GM23338 (cell line): Measurements from ENCODE around the gene UBQLN4. TPM values are rescaled to one million over a fixed set of nuclear protein-coding genes. Genes with fewer than 3 reads are reported as not detected.

Source experiments
- ATAC-seq: fragments of 200-7000 bp; cut with Tn5 transposase; 3 replicates; pipeline ENCODE4 v1.9.1; 2020
- DNase-seq: peaks from one replicate; pipeline ENCODE4 v3.0.0-alpha.2; 2015; ENCODE audit warnings: low spot score
- H2AFZ ChIP-seq: fragments of 200-600 bp; sonication (generic); 2 replicates; pipeline ENCODE4 v1.8.0; 2016; ENCODE audit warnings: antibody characterized with exemption, mild to moderate bottlenecking, moderate library complexity
- H3F3A ChIP-seq: fragments of 200-600 bp; sonication (generic); replicated peaks from 2 replicates; pipeline ENCODE4 v1.8.0; 2017; ENCODE audit warnings: antibody characterized with exemption, mixed run types, low read depth
- H3K27ac ChIP-seq: fragments of 200-600 bp; sonication (generic); 2 replicates; pipeline ENCODE4 v1.6.1; 2016; ENCODE audit warnings: low read depth
- H3K27me3 ChIP-seq: fragments of 200-600 bp; sonication (generic); 2 replicates; pipeline ENCODE4 v1.8.0; 2016; ENCODE audit warnings: mild to moderate bottlenecking, mixed run types, moderate library complexity; ENCODE audit not compliant: insufficient read depth
- H3K36me3 ChIP-seq: fragments of 200-600 bp; sonication (generic); 2 replicates; pipeline ENCODE4 v1.8.0; 2016; ENCODE audit warnings: mild to moderate bottlenecking; ENCODE audit not compliant: insufficient read depth
- H3K4me1 ChIP-seq: fragments of 200-600 bp; sonication (generic); 2 replicates; pipeline ENCODE4 v1.8.0; 2016; ENCODE audit warnings: mild to moderate bottlenecking, moderate library complexity; ENCODE audit not compliant: insufficient read depth
- H3K4me2 ChIP-seq: fragments of 200-600 bp; sonication (generic); 2 replicates; pipeline ENCODE4 v1.7.1; 2017; ENCODE audit warnings: mixed run types
- H3K4me3 ChIP-seq: fragments of 200-600 bp; sonication (generic); 2 replicates; pipeline ENCODE4 v1.6.1; 2016; ENCODE audit warnings: mixed run types
- H3K79me2 ChIP-seq: fragments of 200-600 bp; sonication (generic); replicated peaks from 2 replicates; pipeline ENCODE4 v1.8.0; 2017; ENCODE audit warnings: mild to moderate bottlenecking; ENCODE audit not compliant: insufficient read depth
- H3K9me2 ChIP-seq: fragments of 200-600 bp; sonication (generic); 2 replicates; pipeline ENCODE4 v1.8.0; 2017; ENCODE audit not compliant: insufficient read depth
- H4K20me1 ChIP-seq: fragments of 200-600 bp; sonication (generic); replicated peaks from 2 replicates; pipeline ENCODE4 v1.8.0; 2017; ENCODE audit warnings: mild to moderate bottlenecking; ENCODE audit not compliant: insufficient read depth
- H3K27ac Mint-ChIP-seq: 2 replicates; pipeline ENCODE4 v1.8.0; 2020; ENCODE audit warnings: inconsistent platforms, mild to moderate bottlenecking, moderate library complexity, mixed read lengths
- H3K27me3 Mint-ChIP-seq: 3 replicates; pipeline ENCODE4 v1.8.0; 2022; ENCODE audit warnings: low read depth, mild to moderate bottlenecking, moderate library complexity, mixed read lengths, inconsistent platforms; ENCODE audit not compliant: insufficient read depth, poor library complexity
- H3K36me3 Mint-ChIP-seq: 3 replicates; pipeline ENCODE4 v1.8.0; 2021; ENCODE audit warnings: low read depth, mild to moderate bottlenecking, inconsistent platforms, moderate library complexity, mixed read lengths
- H3K4me1 Mint-ChIP-seq: 3 replicates; pipeline ENCODE4 v1.8.0; 2020; ENCODE audit warnings: mild to moderate bottlenecking, inconsistent platforms, mixed read lengths
- H3K4me3 Mint-ChIP-seq: 3 replicates; pipeline ENCODE4 v1.8.0; 2021; ENCODE audit warnings: moderate library complexity, mild to moderate bottlenecking, inconsistent platforms, mixed read lengths
- H3K9me3 Mint-ChIP-seq: 3 replicates; pipeline ENCODE4 v1.8.0; 2020; ENCODE audit warnings: moderate library complexity, mild to moderate bottlenecking, inconsistent platforms, mixed read lengths
- CREB1 ChIP-seq: fragments of 250-450 bp; sonication (Bioruptor Pico); IDR thresholded peaks from 2 replicates; pipeline ENCODE4 v1.5.0; 2020; ENCODE audit warnings: low read depth, mild to moderate bottlenecking, moderate library complexity
- EZH2 ChIP-seq: fragments of 200-600 bp; sonication (generic); IDR thresholded peaks from one replicate; pipeline ENCODE4 v1.8.0; 2017; ENCODE audit warnings: antibody characterized with exemption, mild to moderate bottlenecking, low read depth; ENCODE audit not compliant: unreplicated experiment
- EZH2phosphoT487 ChIP-seq: fragments of 200-600 bp; sonication (generic); IDR thresholded peaks from one replicate; pipeline ENCODE4 v1.8.1; 2018; ENCODE audit warnings: antibody characterized with exemption; ENCODE audit not compliant: unreplicated experiment
- JUNB ChIP-seq: IDR thresholded peaks from one replicate; pipeline ENCODE4 v1.6.1; 2016; ENCODE audit warnings: antibody characterized with exemption; ENCODE audit not compliant: unreplicated experiment
- NANOG ChIP-seq: IDR thresholded peaks from 2 replicates; pipeline ENCODE4 v1.6.1; 2016; ENCODE audit warnings: antibody characterized with exemption, borderline replicate concordance
- POLR2AphosphoS5 ChIP-seq: IDR thresholded peaks from 2 replicates; pipeline ENCODE4 v1.6.1; 2016; ENCODE audit warnings: antibody characterized with exemption, low read depth
- STAT1 ChIP-seq: IDR thresholded peaks from one replicate; pipeline ENCODE4 v1.6.1; 2016; ENCODE audit warnings: antibody characterized with exemption; ENCODE audit not compliant: unreplicated experiment
- ZNF114 ChIP-seq: fragments of 250-450 bp; sonication (Bioruptor Pico); IDR thresholded peaks from 2 replicates; pipeline ENCODE4 v1.5.0; 2020; ENCODE audit warnings: mild to moderate bottlenecking, moderate library complexity
- ZNF331 ChIP-seq: fragments of 250-450 bp; sonication (Bioruptor Pico); IDR thresholded peaks from 2 replicates; pipeline ENCODE4 v1.5.0; 2020; ENCODE audit warnings: low read depth, mild to moderate bottlenecking, moderate library complexity
- polyA plus RNA-seq: library from polyadenylated mRNA; unstranded; fragments of >200 nt; fragmentation: Nextera tagmentation; extraction: Ambion mirVana; gene quantifications from 2 replicates; pipeline ENCODE4 v1.2.1, GENCODE V29; 2016
- total RNA-seq: library from RNA; depleted of rRNA; stranded (reverse); fragments of >200 nt; shearing (Covaris generic); gene quantifications from 2 replicates; pipeline ENCODE4 v1.2.3, GENCODE V29; 2014
- TF ChIP-seq, protein P1 (sequence below): IDR thresholded peaks from one replicate; pipeline ENCODE4 v1.6.1; 2018; ENCODE audit warnings: antibody characterized with exemption; ENCODE audit not compliant: unreplicated experiment
- TF ChIP-seq, protein P2 (sequence below): fragments of 250-450 bp; sonication (Bioruptor Pico); IDR thresholded peaks from 2 replicates; pipeline ENCODE4 v1.5.0; 2020; ENCODE audit warnings: mild to moderate bottlenecking, moderate library complexity
- TF ChIP-seq, protein P3 (sequence below): IDR thresholded peaks from 2 replicates; pipeline ENCODE4 v1.6.1; 2016; ENCODE audit warnings: antibody characterized with exemption
- TF ChIP-seq, protein P4 (sequence below), 2 experiments: fragments of 200-600 bp in 1 of 2; sonication (generic) in 1 of 2; conservative IDR thresholded peaks; 2 replicates each; pipeline versions ENCODE4 v1.5.1 to v1.6.1; 2016 to 2017; ENCODE audit warnings: antibody characterized with exemption in 2 of 2, low read depth in 2 of 2, mild to moderate bottlenecking in 2 of 2, moderate library complexity in 1 of 2

UBQLN4 gene
- total and polyA plus RNA-seq, 2 experiments from 2014 or later = 10.0 to 30.5 TPM

DNA sequence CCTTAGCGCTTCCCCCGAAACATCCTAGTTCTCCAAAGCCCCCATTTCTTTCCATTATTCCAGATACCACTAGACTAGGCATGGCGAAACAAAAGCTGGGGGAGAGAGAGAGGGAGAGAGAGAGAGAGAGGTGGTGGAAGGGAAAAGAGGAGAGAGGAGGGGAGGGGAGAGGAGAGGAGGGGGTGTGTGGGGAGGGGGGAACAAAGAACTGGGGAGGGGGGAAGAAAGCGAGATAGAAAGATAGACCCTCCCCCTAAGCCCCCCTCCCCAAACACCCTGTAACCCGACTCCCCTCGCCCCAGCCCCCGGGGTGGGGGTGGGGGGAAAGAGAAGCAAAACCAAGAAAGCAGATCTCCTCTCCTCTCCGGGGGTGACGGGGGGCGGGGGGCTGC, 28.3 kb upstream of the UBQLN4 start:
- H3K36me3 ChIP-seq = no peaks in the 10 kb centered on the region; the same call in 1 of the 2 replicates
- ATAC-seq = no peak
- Mint-ChIP-seq H3K36me3 (peaks cover 28% of the 10 kb centered on the region), H3K27me3 (peaks cover 24% of the 10 kb centered on the region), H3K4me1 (peaks cover 63% of the 10 kb centered on the region), H3K4me3 (peak overlapping the region; percentile 90), H3K9me3 (peaks cover 3% of the 10 kb centered on the region; the same call in 1 of the 3 replicates), H3K27ac (peak overlapping the region; percentile 96)
- H3K27me3 ChIP-seq = no peaks in the 10 kb centered on the region
- peak overlapping the region; percentile 95 for H3K27ac ChIP-seq
- H3K4me2 ChIP-seq = peak overlapping the region; percentile 86
- peaks cover 33% of the 10 kb centered on the region for H4K20me1 ChIP-seq
- TF ChIP-seq, protein P1, sequence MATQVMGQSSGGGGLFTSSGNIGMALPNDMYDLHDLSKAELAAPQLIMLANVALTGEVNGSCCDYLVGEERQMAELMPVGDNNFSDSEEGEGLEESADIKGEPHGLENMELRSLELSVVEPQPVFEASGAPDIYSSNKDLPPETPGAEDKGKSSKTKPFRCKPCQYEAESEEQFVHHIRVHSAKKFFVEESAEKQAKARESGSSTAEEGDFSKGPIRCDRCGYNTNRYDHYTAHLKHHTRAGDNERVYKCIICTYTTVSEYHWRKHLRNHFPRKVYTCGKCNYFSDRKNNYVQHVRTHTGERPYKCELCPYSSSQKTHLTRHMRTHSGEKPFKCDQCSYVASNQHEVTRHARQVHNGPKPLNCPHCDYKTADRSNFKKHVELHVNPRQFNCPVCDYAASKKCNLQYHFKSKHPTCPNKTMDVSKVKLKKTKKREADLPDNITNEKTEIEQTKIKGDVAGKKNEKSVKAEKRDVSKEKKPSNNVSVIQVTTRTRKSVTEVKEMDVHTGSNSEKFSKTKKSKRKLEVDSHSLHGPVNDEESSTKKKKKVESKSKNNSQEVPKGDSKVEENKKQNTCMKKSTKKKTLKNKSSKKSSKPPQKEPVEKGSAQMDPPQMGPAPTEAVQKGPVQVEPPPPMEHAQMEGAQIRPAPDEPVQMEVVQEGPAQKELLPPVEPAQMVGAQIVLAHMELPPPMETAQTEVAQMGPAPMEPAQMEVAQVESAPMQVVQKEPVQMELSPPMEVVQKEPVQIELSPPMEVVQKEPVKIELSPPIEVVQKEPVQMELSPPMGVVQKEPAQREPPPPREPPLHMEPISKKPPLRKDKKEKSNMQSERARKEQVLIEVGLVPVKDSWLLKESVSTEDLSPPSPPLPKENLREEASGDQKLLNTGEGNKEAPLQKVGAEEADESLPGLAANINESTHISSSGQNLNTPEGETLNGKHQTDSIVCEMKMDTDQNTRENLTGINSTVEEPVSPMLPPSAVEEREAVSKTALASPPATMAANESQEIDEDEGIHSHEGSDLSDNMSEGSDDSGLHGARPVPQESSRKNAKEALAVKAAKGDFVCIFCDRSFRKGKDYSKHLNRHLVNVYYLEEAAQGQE = no peak
- TF ChIP-seq ZNF114 (CRISPR knock-in tag) = no peak
- TF ChIP-seq EZH2 = no peak
- TF ChIP-seq, protein P2, sequence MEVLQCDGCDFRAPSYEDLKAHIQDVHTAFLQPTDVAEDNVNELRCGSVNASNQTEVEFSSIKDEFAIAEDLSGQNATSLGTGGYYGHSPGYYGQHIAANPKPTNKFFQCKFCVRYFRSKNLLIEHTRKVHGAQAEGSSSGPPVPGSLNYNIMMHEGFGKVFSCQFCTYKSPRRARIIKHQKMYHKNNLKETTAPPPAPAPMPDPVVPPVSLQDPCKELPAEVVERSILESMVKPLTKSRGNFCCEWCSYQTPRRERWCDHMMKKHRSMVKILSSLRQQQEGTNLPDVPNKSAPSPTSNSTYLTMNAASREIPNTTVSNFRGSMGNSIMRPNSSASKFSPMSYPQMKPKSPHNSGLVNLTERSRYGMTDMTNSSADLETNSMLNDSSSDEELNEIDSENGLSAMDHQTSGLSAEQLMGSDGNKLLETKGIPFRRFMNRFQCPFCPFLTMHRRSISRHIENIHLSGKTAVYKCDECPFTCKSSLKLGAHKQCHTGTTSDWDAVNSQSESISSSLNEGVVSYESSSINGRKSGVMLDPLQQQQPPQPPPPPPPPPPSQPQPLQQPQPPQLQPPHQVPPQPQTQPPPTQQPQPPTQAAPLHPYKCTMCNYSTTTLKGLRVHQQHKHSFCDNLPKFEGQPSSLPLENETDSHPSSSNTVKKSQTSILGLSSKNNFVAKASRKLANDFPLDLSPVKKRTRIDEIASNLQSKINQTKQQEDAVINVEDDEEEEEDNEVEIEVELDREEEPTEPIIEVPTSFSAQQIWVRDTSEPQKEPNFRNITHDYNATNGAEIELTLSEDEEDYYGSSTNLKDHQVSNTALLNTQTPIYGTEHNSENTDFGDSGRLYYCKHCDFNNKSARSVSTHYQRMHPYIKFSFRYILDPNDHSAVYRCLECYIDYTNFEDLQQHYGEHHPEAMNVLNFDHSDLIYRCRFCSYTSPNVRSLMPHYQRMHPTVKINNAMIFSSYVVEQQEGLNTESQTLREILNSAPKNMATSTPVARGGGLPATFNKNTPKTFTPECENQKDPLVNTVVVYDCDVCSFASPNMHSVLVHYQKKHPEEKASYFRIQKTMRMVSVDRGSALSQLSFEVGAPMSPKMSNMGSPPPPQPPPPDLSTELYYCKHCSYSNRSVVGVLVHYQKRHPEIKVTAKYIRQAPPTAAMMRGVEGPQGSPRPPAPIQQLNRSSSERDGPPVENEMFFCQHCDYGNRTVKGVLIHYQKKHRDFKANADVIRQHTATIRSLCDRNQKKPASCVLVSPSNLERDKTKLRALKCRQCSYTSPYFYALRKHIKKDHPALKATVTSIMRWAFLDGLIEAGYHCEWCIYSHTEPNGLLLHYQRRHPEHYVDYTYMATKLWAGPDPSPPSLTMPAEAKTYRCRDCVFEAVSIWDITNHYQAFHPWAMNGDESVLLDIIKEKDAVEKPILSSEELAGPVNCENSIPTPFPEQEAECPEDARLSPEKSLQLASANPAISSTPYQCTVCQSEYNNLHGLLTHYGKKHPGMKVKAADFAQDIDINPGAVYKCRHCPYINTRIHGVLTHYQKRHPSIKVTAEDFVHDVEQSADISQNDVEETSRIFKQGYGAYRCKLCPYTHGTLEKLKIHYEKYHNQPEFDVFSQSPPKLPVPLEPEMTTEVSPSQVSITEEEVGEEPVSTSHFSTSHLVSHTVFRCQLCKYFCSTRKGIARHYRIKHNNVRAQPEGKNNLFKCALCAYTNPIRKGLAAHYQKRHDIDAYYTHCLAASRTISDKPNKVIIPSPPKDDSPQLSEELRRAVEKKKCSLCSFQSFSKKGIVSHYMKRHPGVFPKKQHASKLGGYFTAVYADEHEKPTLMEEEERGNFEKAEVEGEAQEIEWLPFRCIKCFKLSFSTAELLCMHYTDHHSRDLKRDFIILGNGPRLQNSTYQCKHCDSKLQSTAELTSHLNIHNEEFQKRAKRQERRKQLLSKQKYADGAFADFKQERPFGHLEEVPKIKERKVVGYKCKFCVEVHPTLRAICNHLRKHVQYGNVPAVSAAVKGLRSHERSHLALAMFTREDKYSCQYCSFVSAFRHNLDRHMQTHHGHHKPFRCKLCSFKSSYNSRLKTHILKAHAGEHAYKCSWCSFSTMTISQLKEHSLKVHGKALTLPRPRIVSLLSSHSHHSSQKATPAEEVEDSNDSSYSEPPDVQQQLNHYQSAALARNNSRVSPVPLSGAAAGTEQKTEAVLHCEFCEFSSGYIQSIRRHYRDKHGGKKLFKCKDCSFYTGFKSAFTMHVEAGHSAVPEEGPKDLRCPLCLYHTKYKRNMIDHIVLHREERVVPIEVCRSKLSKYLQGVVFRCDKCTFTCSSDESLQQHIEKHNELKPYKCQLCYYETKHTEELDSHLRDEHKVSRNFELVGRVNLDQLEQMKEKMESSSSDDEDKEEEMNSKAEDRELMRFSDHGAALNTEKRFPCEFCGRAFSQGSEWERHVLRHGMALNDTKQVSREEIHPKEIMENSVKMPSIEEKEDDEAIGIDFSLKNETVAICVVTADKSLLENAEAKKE (CRISPR knock-in tag) = no peak
- no peak for TF ChIP-seq POLR2AphosphoS5
- TF ChIP-seq EZH2phosphoT487 = no peak
- no peak for TF ChIP-seq STAT1
- TF ChIP-seq NANOG = no peak
- no peak for TF ChIP-seq JUNB
- no peak for TF ChIP-seq ZNF331 (CRISPR knock-in tag)
- TF ChIP-seq, protein P3, sequence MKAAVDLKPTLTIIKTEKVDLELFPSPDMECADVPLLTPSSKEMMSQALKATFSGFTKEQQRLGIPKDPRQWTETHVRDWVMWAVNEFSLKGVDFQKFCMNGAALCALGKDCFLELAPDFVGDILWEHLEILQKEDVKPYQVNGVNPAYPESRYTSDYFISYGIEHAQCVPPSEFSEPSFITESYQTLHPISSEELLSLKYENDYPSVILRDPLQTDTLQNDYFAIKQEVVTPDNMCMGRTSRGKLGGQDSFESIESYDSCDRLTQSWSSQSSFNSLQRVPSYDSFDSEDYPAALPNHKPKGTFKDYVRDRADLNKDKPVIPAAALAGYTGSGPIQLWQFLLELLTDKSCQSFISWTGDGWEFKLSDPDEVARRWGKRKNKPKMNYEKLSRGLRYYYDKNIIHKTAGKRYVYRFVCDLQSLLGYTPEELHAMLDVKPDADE = no peak
- TF ChIP-seq, protein P4, sequence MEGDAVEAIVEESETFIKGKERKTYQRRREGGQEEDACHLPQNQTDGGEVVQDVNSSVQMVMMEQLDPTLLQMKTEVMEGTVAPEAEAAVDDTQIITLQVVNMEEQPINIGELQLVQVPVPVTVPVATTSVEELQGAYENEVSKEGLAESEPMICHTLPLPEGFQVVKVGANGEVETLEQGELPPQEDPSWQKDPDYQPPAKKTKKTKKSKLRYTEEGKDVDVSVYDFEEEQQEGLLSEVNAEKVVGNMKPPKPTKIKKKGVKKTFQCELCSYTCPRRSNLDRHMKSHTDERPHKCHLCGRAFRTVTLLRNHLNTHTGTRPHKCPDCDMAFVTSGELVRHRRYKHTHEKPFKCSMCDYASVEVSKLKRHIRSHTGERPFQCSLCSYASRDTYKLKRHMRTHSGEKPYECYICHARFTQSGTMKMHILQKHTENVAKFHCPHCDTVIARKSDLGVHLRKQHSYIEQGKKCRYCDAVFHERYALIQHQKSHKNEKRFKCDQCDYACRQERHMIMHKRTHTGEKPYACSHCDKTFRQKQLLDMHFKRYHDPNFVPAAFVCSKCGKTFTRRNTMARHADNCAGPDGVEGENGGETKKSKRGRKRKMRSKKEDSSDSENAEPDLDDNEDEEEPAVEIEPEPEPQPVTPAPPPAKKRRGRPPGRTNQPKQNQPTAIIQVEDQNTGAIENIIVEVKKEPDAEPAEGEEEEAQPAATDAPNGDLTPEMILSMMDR (conservative IDR thresholded peaks at IDR 0.05; ENCODE audit: low read depth in 2 of 2) = no peak
- no peak for TF ChIP-seq CREB1 (CRISPR knock-in tag)
- H3K9me2 ChIP-seq = no peaks in the 10 kb centered on the region
- peak overlapping the region; percentile 99 for H3K4me3 ChIP-seq
- no peak overlapping the region for H2AFZ ChIP-seq
- DNase-seq = peak; percentile 72
- peaks cover 47% of the 10 kb centered on the region for H3F3A ChIP-seq
- H3K4me1 ChIP-seq = peaks cover 61% of the 10 kb centered on the region
- peaks cover 56% of the 10 kb centered on the region for H3K79me2 ChIP-seq
